HG03196 (cell line): ENCODE data around the gene EDDM13.
"Not testable (repeated sequence)": the region's sequence is repeated elsewhere in the genome, so short reads cannot be mapped to it uniquely, and the experiment has no call there.

Experiments
- ATAC-seq: cut with Tn5 transposase; IDR thresholded peaks from one replicate; pipeline ENCODE4 v1.9.1; 2021; ENCODE audit not compliant: unreplicated experiment

Gene EDDM13

DNA sequence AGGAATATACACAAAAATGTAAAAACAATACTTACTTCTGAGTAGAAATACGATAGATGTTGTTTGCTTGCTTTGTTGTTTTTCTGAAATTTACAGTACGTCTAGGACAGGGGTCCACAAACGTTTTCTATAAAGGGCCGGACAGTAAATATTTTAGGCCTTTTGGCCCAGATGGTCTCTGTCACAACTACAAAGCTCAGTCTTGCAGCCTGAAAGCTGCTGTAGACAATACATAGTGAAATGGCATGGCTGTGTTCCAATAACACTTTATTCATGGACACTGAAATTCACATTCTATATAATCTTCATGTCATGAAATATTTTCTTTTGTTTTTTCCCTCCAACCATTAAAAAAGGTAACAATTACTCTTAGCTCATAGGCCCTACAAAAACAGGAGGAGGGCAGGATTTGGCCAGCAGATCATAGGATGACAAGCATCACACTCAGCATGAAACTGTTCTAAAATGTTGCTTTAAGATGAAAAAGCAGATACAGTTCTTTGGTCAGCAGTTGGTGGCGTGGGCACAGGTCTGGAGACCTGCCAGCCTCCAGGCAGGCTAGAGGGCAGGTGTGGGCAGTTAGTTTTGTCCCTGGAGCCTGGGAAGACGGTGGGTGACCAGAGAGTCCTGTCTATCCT, at the start of gene EDDM13:
TSS of gene EDDM13 (plus strand) at position 588 of the 638 bp plus-strand sequence. CDS start 87 bp downstream, outside the sequence.
- no peak for ATAC-seq

GRCh38 chr19:56222901-56223300, 49.6 kb upstream of the EDDM13 start:
- no peak for ATAC-seq

GRCh38 chr19:56223481-56223880, 49.1 kb upstream of the EDDM13 start:
- ATAC-seq, result no peak

DNA sequence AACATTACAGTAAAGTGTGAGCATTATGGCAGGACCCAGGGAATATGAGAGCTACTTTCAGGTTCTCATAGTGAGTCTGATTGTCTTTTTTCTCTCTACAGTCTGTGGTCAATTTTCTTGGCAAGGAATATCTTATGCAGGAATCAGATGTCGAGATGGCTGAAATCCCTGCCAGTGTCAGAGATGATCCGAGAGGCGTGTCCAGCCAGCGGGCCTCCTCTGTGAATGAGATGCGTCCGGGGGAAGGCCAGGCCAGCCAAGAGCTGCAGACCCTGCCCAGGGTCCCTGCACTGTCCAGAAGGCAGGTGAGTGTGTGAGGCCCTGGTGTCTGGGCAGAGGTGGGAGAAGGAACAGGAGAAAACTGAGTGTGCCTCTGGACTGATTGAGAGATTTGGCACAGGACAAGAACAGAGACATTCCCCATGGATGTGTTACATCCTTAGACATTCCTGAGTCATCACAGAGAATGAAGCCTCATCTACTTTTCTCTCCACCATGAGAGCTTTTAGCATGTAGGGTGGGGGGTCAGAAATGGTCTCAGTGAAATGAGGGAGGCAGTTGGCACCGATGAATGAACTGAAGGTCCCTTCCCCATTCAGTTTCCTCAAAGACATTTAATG, 27.3 kb upstream of the EDDM13 start:
- ATAC-seq, result no peak

GRCh38 chr19:56245764-56246163, 26.8 kb upstream of the EDDM13 start:
- not testable (repeated sequence) for ATAC-seq

DNA sequence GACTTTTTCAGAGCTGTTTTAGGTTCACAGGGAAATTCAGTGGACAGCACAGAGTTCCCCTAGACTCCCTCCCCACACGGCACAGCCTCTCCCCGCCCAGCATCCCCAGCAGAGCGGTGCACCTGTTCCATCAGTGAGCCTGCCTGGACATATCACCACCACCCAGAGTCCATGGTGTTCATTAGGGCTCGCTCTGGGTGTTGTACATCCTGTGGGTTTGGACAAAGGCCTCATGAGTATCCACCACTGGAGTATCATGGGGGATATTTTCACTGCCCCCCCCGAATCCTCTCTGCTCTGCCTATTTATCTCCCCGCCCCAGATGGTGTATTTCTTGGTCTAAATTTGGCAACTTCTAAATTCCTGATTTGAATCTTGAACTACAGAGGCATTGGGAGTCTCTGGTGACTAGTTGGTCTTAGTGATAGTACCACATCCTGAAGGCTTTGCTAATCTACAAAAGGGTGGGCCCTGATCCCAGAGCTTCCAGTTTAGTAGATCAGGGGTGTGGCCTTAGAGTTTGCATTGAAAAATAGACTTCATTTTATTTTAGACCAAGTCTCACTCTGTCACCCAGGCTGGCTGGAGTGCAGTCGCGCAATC, 23.7 kb upstream of the EDDM13 start:
- not testable (repeated sequence) for ATAC-seq

DNA sequence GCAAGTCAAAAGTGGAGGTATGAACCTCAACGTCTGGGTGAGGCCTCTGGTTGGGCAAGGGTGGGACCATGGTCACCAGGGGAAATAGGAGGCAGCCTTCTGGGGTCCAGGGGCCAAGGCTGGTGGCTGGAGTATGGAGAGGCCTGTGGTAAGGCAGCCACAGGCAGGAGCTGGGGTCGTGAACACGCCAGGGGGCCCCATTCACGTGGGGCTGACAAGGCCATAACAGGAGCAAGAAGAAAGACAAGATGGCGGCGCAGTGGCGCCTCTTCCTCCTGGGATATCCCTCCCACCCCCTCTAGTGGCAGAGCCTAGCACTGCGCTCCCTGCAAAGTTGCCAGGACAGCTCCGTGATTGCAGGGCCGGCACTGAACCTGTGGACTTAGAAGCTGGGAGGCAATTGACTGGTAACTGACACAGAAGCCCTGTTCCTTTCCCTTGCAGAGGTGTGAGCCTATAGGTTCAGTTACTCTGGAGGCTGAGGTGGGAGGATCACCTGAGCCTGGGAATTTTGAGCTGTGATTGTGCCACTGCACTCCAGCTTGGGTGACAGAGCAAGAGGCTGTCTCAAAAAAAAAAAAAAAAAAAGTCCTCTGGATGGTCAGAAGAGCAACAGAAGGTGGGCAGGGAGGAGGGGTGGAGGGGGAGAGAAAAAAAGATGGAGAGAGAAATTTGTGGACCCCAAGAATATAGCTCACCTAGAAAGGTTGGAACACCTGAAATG, 19.7 kb upstream of the EDDM13 start:
- ATAC-seq, result no peak

- no peak for ATAC-seq
Observed at GRCh38 chr19:56253737-56254136, 18.8 kb upstream of the EDDM13 start.

GRCh38 chr19:56258272-56258671, 14.3 kb upstream of the EDDM13 start:
- no peak for ATAC-seq

GRCh38 chr19:56261145-56261544, 11.4 kb upstream of the EDDM13 start:
- no peak for ATAC-seq

- ATAC-seq, result not testable (repeated sequence)
Observed at GRCh38 chr19:56261932-56262331, 10.6 kb upstream of the EDDM13 start.

GRCh38 chr19:56263319-56263718, 9.2 kb upstream of the EDDM13 start:
- ATAC-seq, result no peak

DNA sequence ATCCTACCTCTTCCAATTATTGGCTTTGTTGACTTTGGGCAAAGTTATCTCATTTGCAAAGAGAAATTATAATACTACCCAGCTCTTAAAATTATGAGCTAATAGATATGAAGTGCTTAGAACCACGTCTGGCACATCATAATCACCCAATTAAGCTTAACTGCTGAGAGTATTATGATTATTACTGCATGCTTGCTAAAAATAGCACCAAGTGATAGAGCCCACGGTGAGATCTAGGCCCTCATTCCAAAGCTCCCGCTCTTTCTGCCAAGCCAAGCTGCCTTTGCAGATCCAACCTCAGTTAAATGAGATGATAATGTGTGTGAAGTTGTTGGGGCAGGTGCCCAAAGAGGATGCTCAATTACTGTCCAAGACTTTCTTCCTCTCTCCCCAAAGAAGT, 6.5 kb upstream of the EDDM13 start:
- no peak for ATAC-seq

DNA sequence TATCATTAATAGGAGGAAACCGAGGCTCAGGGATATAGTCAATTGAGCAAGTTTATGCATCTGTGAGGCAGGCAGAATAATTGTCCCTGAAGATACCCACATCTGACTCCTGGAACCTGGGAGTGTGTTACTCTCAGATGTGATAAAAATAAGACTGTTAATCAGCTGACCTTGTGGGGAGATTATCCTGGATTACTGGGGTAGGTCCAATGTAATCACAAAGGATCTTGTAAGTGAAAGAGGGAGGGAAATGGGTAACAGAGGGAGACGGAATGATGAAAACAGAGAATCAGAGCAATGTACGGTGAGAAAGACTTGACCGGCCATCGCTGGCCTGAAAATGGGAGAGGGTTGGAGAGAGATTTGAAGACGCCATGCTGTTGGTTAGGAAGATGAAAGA, 3.2 kb upstream of the EDDM13 start:
- no peak for ATAC-seq

DNA sequence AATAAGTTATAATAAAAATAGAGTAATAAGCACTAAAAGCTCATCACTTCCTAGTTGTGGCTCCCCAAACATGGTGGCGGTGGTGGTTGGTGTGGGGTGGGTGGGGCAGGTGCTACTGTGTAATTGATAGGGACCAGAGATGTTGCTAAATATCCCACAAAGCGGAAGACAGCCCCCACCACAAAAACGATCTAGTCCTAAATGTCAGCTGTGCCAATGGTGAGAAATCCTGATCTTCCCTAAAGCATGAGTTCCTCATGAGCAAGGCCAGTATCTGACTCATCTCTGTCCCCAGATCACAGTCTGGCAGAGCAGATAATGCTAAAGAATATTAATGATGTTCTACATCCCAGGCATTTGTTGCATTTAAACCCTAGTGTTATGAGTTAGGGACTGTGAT, 1.9 kb upstream of the EDDM13 start:
- no peak for ATAC-seq

DNA sequence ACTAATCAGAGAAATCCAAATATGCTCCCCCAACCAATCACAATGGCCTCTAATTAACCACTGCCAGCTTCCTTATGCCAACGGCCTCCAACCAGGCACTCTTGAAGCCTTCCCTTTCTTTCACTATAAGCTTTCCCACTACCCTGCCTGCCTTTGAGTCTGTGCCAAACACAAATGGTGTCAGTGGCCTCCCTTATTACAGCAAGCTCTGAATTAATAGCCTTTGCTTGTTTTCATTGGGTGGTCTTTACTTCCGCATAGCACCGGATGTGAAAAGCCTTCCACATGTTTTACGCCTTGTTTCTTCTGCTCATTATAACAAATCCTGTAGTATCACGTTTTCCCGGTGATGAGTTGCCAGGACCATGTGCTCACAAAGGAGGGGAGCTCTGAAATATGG, 1.4 kb upstream of the EDDM13 start:
- ATAC-seq, result no peak

GRCh38 chr19:56273563-56274117, 1.1 kb downstream of the EDDM13 start:
- ATAC-seq, result no peak

- ATAC-seq, result no peak
Observed at GRCh38 chr19:56282809-56283208, 10.3 kb downstream of the EDDM13 start.

DNA sequence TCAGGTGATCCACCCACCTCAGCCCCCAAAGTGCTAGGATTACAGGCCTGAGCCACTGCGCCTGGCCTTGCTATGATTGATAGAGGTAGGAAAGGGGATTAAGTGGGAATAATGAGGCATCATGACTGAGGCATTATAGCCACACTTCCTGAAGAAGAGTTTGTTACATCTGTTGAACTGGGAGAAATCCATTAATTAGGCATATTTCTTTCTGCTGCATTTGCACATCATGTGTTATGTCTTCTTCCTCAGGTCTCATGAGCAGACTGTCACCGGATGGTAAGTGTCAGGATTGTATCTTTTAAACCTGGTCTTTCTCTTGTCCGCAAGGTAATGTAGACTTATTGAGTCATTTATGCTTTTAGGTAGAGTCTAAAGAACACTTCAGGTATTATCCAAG, 12.2 kb downstream of the EDDM13 start:
- ATAC-seq, result no peak

- ATAC-seq, result no peak
Observed at GRCh38 chr19:56290104-56290503, 17.6 kb downstream of the EDDM13 start.

GRCh38 chr19:56291867-56292266, 19.3 kb downstream of the EDDM13 start:
- ATAC-seq, result no peak

GRCh38 chr19:56294549-56294948, 22.0 kb downstream of the EDDM13 start:
- ATAC-seq, result no peak
